Spleen (tissue), 13 donors: Measurements from ENCODE around the gene LCLAT1. TPM values are rescaled to one million over a fixed set of nuclear protein-coding genes. Genes with fewer than 3 reads are reported as not detected.

Source experiments
- DNase-seq: peaks from one replicate; pipeline ENCODE4 v3.0.0-alpha.2; 2020
- H3K27ac ChIP-seq, 8 donors: fragments of 200-600 bp; sonication (generic) in 7 of 8; 1 replicate in 4 of 8; 2 replicates in 4 of 8; pipeline versions ENCODE4 v1.5.0 to v1.8.0; 2016 to 2021; ENCODE audit warnings: inconsistent platforms in 4 of 8, mild to moderate bottlenecking in 4 of 8, moderate library complexity in 1 of 8
- H3K27me3 ChIP-seq, 7 donors: fragments of 200-600 bp; sonication (generic) in 6 of 7; replicated peaks in 1 of 7; 1 replicate in 4 of 7; 2 replicates in 3 of 7; pipeline versions ENCODE4 v1.5.0 to v1.8.0; 2016 to 2021; ENCODE audit warnings: inconsistent platforms in 3 of 7, mild to moderate bottlenecking in 1 of 7
- H3K36me3 ChIP-seq, 6 donors: fragments of 200-600 bp; sonication (generic) in 5 of 6; 1 replicate in 4 of 6; 2 replicates in 2 of 6; pipeline versions ENCODE4 v1.5.0 to v1.8.0; 2016 to 2021; ENCODE audit warnings: inconsistent platforms in 2 of 6
- H3K4me1 ChIP-seq, 6 donors: fragments of 200-600 bp; sonication (generic) in 5 of 6; 1 replicate in 3 of 6; 2 replicates in 3 of 6; pipeline versions ENCODE4 v1.5.0 to v1.8.0; 2016 to 2021; ENCODE audit warnings: inconsistent platforms in 3 of 6
- H3K4me3 ChIP-seq, 8 donors: fragments of 200-600 bp; sonication (generic) in 7 of 8; 1 replicate in 4 of 8; 2 replicates in 4 of 8; pipeline versions ENCODE4 v1.5.0 to v1.8.0; 2016 to 2021; ENCODE audit warnings: inconsistent platforms in 4 of 8, mild to moderate bottlenecking in 4 of 8, moderate library complexity in 2 of 8
- H3K9me3 ChIP-seq, 8 donors: fragments of 200-600 bp; sonication (generic) in 7 of 8; 1 replicate in 4 of 8; 2 replicates in 4 of 8; pipeline versions ENCODE4 v1.5.0 to v1.8.0; 2016 to 2021; ENCODE audit warnings: inconsistent platforms in 4 of 8
- POLR2A ChIP-seq, 3 donors: fragments of 450-650 bp; IDR thresholded peaks; one replicate each; pipeline ENCODE4 v1.5.1; 2017; ENCODE audit warnings: antibody characterized with exemption in 3 of 3, mild to moderate bottlenecking in 1 of 3
- POLR2AphosphoS5 ChIP-seq, 3 donors: sonication (generic); formaldehyde crosslinking; IDR thresholded peaks; one replicate each; pipeline ENCODE4 v1.5.1; 2017; ENCODE audit warnings: antibody characterized with exemption in 3 of 3
- WGBS, 5 donors: extraction: QIAGEN DNeasy Blood & Tissue Kit in 3 of 5; methylation state at CpG; one replicate each; pipeline versions ENCODE4 v1.1.5 to v1.1.7; 2013 to 2018; 5-methylcytosine and 5-hydroxymethylcytosine counted together
- intact Hi-C: fragments of 100-400 bp; cut with DNase I; formaldehyde crosslinking; loops from one replicate; pipeline ENCODE4 v1.15.0; 2023; ENCODE audit warnings: low total_unique reads
- long read RNA-seq, 2 donors: transcript quantifications; one replicate each; lab custom pipeline, GENCODE V29; 2026
- polyA plus RNA-seq, 3 donors: library from polyadenylated mRNA; stranded (reverse); fragments of 200-250 nt; gene quantifications; one replicate each; pipeline ENCODE4 v1.2.1, GENCODE V29; 2013
- total RNA-seq, 7 donors: library from RNA; depleted of rRNA in 3 of 7; stranded (reverse); fragments of >200 nt in 3 of 7; fragmentation: NEBNext Ultra II Directional in 4 of 7; extraction: Animal tissue kit (Norgen Biotek cat#: 25700) in 4 of 7; gene quantifications; one replicate each; pipeline versions ENCODE4 v1.1.0 to v1.2.1, GENCODE V29; 2016 to 2021
- TF ChIP-seq, protein P1 (sequence below), 11 experiments: fragments of 200-600 bp in 7 of 11; fragments of 450-650 bp in 4 of 11; sonication (generic) in 4 of 11; IDR thresholded peaks in 8 of 11; conservative IDR thresholded peaks in 3 of 11; 1 replicate in 7 of 11; 2 replicates in 4 of 11; pipeline versions ENCODE4 v1.4.0 to v1.8.0; 2016 to 2021; ENCODE audit warnings: antibody characterized with exemption in 11 of 11, inconsistent platforms in 4 of 11, mild to moderate bottlenecking in 1 of 11
- donor health status: healthy with polysubstance abuse.
- donor health status: DM: no; HTN: no; CAD: no; lungs with moderate emphysema.
- donor health status: DM: no; HTN: no; CAD: no.
- donor health status: Bipolar disorder and iron deficiency.
- donor health status: healthy.
- donor health status: DM: no; HTN: no; CAD: no.
- donor health status: DM: yes; HTN: yes; CAD: no.

Gene LCLAT1
- total RNA-seq (10 to 100 TPM; 11.8 to 23.3 (median 17.7) TPM), polyA plus RNA-seq (1 to 10 TPM; 1.9 to 3.2 (median 2.3) TPM)
- long read RNA-seq, donor 1, full-length matches to known transcripts: 1 of 1 reads
- long read RNA-seq, donor 1, partial matches to known transcripts: 0 of 1 reads
- long read RNA-seq, donor 1, other reads (novel, unspliced or antisense): 0 of 1 reads
- long read RNA-seq, donor 2: 0 reads

DNA sequence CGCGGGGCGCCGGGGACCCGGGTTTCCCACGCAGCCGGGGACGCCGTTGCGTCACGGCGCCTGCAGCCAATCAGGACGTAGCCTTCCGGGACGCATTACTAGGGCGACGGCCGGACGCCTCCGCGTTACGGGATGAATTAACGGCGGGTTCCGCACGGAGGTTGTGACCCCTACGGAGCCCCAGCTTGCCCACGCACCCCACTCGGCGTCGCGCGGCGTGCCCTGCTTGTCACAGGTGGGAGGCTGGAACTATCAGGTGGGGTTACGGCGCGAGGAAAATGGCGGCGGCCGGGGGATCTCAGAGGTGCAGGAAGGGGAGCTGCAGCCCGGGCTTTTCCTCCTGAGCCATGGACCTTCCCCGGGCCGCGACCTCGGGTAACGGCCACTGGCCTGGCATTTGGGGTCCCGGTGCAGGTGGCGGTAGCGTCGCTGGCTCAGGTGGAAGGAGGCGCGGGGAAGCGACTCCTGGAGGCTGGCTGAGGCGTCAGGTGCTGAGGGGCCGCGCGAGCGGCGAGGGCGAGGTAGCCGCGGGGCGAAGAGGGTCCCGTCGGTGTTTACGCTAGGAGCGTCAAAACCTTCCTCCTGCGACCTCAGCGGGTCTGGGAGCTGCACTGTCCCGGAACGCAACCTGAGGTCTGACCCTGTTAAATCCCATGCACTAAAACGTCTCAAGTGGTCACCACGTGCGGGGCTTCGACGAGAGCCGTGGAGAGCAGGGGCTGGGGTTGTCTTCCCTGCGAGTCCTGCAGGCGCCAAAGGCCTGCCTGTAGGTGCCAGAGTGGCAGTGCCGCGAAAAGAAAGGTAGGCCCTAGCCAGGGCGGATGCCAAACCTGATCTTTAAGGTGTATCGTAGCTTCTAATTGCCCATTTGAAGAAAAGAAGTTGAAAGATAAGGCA lies at the start of gene LCLAT1:
Gene LCLAT1, plus strand, starts transcription at position 98 of the 897 bp plus-strand sequence. CDS start 78,345 bp downstream, outside the sequence.
- TF ChIP-seq POLR2AphosphoS5 (IDR thresholded peaks at IDR 0.05): peak; percentile 78 to 87 (median 82)
- TF ChIP-seq POLR2A (IDR thresholded peaks at IDR 0.05): no peak
- Histone ChIP-seq H3K27ac (peak within 1 kb of the TSS; percentile 53 to 88 (median 84)), H3K9me3 (no peaks in the 10 kb centered on the region), H3K4me3 (peak within 1 kb of the TSS; percentile 87 to 98 (median 94)), H3K27me3 (no peaks in the 10 kb centered on the region), H3K4me1 (peaks cover 4 to 42% (median 23%) of the 10 kb centered on the region in 6 donors), H3K36me3 (no peaks in the 10 kb centered on the region)
- 4 to 7% (median 4%) methylated on average over 62 to 83 of the region's 83 CpGs for WGBS, 5 donors
- peak; percentile 97 for DNase-seq
- intact Hi-C loops: loop anchor here (10.0 kb wide), 1 partner anchor 203 kb away; no protein-coding TSS in a partner anchor

DNA sequence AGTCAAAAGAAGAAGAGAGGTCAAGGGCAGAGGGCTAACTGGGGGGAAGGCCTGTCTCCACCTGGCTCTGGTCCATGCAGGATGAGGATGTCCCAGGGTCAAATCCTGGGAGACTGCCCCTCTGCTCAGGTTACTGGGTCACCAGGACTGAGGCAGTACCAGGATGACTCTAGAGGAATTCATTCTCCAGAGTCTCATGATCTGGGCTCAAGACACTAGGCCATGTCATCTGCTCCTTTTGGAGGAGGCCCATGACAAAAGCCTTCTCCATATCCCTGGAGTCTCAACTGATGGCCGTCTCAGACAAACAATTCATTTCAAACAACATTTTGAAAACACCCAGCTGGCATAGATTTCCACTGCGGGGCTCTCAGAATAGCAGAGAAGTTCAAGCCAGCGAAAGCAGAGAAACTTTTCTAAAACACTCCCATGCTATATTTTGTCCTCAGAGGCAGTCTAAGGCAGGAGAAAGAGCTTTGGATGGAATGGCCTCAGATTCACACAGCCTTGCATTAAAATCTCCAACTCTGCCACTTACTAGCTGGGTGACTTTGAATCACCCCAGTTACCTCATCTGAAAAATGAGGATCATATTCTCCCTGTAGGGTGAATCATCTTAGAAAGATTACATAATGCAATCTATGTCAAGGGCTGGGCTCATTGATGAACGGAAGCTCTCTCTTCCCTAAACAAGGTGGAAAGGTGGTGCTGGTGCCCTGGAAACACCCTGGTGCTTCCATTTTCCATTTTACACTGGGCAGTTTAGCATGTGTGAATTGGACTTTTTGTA lies 48.8 kb upstream of the LCLAT1 start:
- WGBS, 5 donors: 80 to 87% (median 83%) methylated on average over 4 of the region's 4 CpGs
- DNase-seq: no peak
- Histone ChIP-seq H3K27me3 (no peaks in the 10 kb centered on the region), H3K9me3 (no peaks in the 10 kb centered on the region), H3K36me3 (no peaks in the 10 kb centered on the region), H3K27ac (no peak overlapping the region), H3K4me1 (no peaks in the 10 kb centered on the region), H3K4me3 (no peak overlapping the region)
- intact Hi-C loops: no loop called here
- TF ChIP-seq POLR2AphosphoS5 (IDR thresholded peaks at IDR 0.05): no peak
- TF ChIP-seq, protein P1, sequence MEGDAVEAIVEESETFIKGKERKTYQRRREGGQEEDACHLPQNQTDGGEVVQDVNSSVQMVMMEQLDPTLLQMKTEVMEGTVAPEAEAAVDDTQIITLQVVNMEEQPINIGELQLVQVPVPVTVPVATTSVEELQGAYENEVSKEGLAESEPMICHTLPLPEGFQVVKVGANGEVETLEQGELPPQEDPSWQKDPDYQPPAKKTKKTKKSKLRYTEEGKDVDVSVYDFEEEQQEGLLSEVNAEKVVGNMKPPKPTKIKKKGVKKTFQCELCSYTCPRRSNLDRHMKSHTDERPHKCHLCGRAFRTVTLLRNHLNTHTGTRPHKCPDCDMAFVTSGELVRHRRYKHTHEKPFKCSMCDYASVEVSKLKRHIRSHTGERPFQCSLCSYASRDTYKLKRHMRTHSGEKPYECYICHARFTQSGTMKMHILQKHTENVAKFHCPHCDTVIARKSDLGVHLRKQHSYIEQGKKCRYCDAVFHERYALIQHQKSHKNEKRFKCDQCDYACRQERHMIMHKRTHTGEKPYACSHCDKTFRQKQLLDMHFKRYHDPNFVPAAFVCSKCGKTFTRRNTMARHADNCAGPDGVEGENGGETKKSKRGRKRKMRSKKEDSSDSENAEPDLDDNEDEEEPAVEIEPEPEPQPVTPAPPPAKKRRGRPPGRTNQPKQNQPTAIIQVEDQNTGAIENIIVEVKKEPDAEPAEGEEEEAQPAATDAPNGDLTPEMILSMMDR (IDR thresholded peaks at IDR 0.05 in 8 of 11, conservative IDR thresholded peaks at IDR 0.05 in 3 of 11): no peak
- no peak for TF ChIP-seq POLR2A (IDR thresholded peaks at IDR 0.05)

DNA sequence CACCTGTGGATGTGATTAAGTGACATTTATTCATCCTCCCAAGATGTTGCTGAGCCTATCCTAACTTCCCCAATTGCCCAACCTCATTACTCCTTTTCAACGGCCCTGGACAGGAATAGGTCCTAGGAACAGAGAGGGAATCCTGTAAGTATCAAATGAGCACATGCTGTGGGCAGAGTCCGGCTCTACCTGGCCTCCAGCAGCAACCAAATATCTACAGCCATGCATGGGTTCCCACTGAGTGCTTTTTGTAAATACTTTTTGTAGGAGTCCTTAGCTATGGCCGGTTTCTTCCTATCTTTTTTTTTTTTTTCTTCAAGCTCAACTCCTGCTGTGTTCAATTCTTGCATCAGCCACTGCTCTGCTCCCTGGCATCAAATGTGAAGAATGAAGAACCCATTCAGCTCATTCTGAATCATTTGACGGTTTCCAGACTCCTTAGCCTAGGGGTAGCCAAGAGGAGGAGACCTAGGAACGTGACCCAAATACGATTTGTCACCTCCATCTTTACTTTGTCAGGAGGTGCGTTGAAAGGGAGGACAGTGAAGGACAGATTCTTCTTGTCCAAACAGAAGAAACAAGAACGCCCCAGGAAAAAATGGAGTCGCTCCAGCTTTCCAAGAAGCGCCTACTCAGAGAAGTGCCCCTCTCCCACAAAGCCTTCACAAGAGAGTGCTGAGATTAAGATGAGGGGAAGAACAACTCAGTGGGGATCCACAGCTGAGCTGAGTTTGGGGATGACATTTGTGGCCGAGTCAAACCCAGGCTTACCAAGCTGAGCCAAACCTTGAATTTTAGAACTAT lies 46.7 kb upstream of the LCLAT1 start:
- TF ChIP-seq POLR2A (IDR thresholded peaks at IDR 0.05) (no peak), POLR2AphosphoS5 (IDR thresholded peaks at IDR 0.05) (no peak)
- TF ChIP-seq, protein P1 (IDR thresholded peaks at IDR 0.05 in 8 of 11, conservative IDR thresholded peaks at IDR 0.05 in 3 of 11): no peak
- whole genome bisulfite sequencing, 5 donors: 90 to 94% (median 92%) methylated on average over 11 of the region's 11 CpGs
- Histone ChIP-seq H3K27me3 (no peaks in the 10 kb centered on the region), H3K9me3 (no peaks in the 10 kb centered on the region), H3K4me1 (no peaks in the 10 kb centered on the region), H3K27ac (no peak overlapping the region), H3K36me3 (no peaks in the 10 kb centered on the region), H3K4me3 (no peak overlapping the region)
- intact Hi-C loops: no loop called here
- DNase-seq: no peak
